BJ (cell line): Measurements from ENCODE around the gene GNGT2. TPM values are rescaled to one million over a fixed set of nuclear protein-coding genes. Genes with fewer than 3 reads are reported as not detected.

Experiments
- CTCF ChIA-PET: fragments of 350-600 bp; formaldehyde crosslinking; extraction: SDS; loops from one replicate; lab custom pipeline; 2021; ENCODE audit warnings: antibody characterized with exemption, inconsistent platforms; lab: Yijun Ruan, JAX
- POLR2A ChIA-PET: fragments of 300-600 bp; sonication (Branson Sonifier 250); formaldehyde crosslinking; extraction: SDS; loops from one replicate; lab custom pipeline; 2021; ENCODE audit warnings: antibody characterized with exemption; lab: Charles Lee
- DNase-seq: peaks from one replicate; pipeline ENCODE4 v3.0.0-alpha.2; 2011; ENCODE audit warnings: low read depth
- H3K27me3 ChIP-seq: 2 replicates; pipeline ENCODE4 v1.6.0; 2011; ENCODE audit warnings: low read length; ENCODE audit not compliant: control insufficient read depth, insufficient read depth
- H3K36me3 ChIP-seq: 2 replicates; pipeline ENCODE4 v1.5.1; 2011; ENCODE audit warnings: low read length; ENCODE audit not compliant: control insufficient read depth, insufficient read depth
- H3K4me3 ChIP-seq: 2 replicates; pipeline ENCODE4 v1.5.1; 2011; ENCODE audit warnings: low read depth, mild to moderate bottlenecking, control low read depth, low read length
- polyA plus RNA-seq: library from polyadenylated mRNA; depleted of rRNA; stranded (reverse); fragments of >200 nt; gene quantifications from 2 replicates; pipeline ENCODE4 v1.2.3, GENCODE V29; 2011
- TF ChIP-seq, protein P1 (sequence below): IDR thresholded peaks from 2 replicates; pipeline ENCODE4 v1.5.1; 2011; ENCODE audit warnings: low read depth, mild to moderate bottlenecking, control low read depth, inconsistent platforms, low read length, moderate library complexity; ENCODE audit not compliant: insufficient read depth

The GNGT2 gene
- polyA plus RNA-seq, 1 experiment = 0.45 TPM

DNA sequence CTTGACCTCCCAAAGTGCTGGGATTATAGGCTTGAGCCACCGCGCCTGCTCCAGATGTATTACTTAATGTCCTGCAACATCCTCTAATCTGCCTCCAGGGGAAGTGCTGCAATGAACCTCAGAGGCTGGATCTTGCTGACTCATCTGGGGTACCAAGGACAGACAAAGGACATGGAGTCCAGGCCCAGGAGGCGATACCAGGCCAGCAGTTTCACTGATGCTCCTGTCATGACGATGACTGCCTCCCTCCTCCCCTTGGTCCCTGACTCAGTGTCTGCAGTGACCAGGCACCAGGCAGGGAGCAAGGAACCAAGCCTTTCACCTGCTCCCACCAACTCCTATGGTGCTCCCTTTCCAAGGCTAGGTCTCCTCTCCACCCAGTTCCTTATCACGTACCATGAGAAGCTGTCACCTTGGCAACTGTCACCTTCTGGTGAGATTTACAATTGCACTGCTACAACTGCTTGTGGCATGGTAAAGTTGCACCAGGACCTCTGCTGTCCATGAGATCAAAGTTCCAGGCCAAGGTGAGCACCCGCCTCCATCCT lies 41.8 kb upstream of the GNGT2 start:
- no peak for DNase-seq
- Histone ChIP-seq H3K27me3 (0 out of 2 replicates have a peak, but pooled peaks cover 3% of the 10 kb centered on the region), H3K36me3 (no peaks in the 10 kb centered on the region), H3K4me3 (no peak overlapping the region)
- TF ChIP-seq, protein P1, sequence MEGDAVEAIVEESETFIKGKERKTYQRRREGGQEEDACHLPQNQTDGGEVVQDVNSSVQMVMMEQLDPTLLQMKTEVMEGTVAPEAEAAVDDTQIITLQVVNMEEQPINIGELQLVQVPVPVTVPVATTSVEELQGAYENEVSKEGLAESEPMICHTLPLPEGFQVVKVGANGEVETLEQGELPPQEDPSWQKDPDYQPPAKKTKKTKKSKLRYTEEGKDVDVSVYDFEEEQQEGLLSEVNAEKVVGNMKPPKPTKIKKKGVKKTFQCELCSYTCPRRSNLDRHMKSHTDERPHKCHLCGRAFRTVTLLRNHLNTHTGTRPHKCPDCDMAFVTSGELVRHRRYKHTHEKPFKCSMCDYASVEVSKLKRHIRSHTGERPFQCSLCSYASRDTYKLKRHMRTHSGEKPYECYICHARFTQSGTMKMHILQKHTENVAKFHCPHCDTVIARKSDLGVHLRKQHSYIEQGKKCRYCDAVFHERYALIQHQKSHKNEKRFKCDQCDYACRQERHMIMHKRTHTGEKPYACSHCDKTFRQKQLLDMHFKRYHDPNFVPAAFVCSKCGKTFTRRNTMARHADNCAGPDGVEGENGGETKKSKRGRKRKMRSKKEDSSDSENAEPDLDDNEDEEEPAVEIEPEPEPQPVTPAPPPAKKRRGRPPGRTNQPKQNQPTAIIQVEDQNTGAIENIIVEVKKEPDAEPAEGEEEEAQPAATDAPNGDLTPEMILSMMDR = no peak
- ChIA-PET POLR2A (interaction anchor here (0.6 kb wide), 1 partner anchor 316 kb away, joined by 9 read pairs; no protein-coding TSS in a partner anchor), CTCF (no interaction called here)

DNA sequence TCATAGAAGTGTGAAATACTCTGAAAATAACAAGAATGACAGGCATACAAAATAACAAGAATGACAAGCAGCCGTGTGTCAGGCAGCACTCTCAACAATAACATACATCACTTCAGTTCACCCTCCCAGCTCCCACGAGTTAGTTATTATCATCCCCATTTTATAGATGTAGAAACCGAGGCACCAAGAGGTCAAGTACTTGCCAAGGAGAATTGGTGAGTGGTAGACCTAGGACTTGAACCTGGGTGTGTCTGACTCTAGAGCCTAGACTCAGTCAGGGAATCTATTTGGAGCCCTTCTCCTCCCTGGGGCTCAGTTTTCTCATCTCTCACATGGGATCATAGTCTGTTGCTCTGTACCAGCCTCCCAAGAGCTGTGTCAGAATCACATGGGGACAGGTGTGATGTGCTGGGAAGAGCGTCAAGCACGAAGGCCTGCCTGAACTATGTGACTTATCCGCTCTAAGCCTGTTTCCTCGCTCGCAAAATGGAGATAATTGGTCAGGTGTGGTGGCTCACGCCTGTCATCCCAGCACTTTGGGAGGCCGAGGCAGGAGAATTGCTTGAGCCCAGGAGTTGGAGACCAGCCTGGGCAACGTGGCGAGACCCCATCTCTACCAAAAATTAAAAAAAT lies 39.6 kb upstream of the GNGT2 start:
- CTCF ChIA-PET = interaction anchor here (0.9 kb wide), 1 partner anchor 22 kb away, joined by 3 read pairs; no protein-coding TSS in a partner anchor
- TF ChIP-seq, protein P1 = no peak
- 0 out of 2 replicates have a peak, but pooled peaks cover 3% of the 10 kb centered on the region for H3K27me3 ChIP-seq
- no peak for DNase-seq
- no peaks in the 10 kb centered on the region for H3K36me3 ChIP-seq
- H3K4me3 ChIP-seq = no peak overlapping the region
- POLR2A ChIA-PET = no interaction called here

DNA sequence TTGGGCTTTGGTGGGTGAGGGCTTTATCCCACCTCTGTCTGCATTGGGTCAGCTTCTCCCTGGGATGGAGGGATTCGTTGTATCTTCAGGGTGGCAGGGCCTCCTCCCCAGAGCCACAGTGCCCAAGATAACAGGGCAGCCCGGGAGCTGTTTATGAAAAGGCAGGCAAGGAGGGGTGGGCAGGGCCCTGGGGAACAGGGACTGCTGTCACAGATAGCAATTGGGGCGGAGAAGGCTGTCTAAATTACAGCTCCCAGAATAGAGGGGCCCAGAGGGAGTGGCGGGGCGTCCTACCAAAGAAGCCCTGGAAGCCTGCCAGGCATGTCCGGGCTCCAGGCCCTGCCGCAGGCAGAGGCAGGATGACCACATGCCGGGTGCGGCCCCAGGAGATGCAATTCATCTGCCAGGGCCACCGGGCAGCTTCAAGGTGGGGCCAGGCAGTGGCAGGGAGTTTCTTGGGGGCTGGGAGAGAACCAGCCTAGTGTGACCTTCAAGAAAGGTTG lies 39.0 kb upstream of the GNGT2 start:
- CTCF ChIA-PET = interaction anchor here (1.8 kb wide), 1 partner anchor 41 kb away, joined by 5 read pairs; no protein-coding TSS in a partner anchor
- 0 out of 2 replicates have a peak, but pooled peaks cover 3% of the 10 kb centered on the region for H3K27me3 ChIP-seq
- H3K36me3 ChIP-seq = no peaks in the 10 kb centered on the region
- no peak for DNase-seq
- H3K4me3 ChIP-seq = no peak overlapping the region
- TF ChIP-seq, protein P1 = no peak
- POLR2A ChIA-PET = no interaction called here

DNA sequence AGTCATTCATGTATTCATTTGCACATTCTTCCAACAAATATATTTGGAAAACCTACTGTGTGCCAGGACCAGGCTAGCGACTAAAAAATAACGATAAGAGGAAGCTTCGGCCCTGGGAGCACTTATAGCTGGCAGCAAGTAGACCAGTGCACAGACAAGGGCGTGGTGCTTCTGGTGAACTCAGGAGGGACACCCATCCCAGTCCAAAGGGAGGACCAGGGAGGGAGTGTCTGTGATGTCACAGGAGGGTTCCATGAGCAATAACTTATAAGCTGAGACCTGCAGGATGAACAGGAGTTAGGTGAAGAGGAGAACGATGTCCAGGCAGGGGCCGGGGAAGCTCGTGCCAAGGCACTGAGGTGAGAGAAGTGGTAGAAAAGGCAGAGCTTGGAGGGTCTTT lies 37.6 kb upstream of the GNGT2 start:
- CTCF ChIA-PET = interaction anchor here (1.8 kb wide), 1 partner anchor 42 kb away, joined by 5 read pairs; no protein-coding TSS in a partner anchor
- no peak overlapping the region for H3K4me3 ChIP-seq
- no peaks in the 10 kb centered on the region for H3K36me3 ChIP-seq
- peaks cover 3% of the 10 kb centered on the region; the same call in 1 of the 2 replicates for H3K27me3 ChIP-seq
- TF ChIP-seq, protein P1 = no peak
- POLR2A ChIA-PET = no interaction called here
- DNase-seq = no peak

DNA sequence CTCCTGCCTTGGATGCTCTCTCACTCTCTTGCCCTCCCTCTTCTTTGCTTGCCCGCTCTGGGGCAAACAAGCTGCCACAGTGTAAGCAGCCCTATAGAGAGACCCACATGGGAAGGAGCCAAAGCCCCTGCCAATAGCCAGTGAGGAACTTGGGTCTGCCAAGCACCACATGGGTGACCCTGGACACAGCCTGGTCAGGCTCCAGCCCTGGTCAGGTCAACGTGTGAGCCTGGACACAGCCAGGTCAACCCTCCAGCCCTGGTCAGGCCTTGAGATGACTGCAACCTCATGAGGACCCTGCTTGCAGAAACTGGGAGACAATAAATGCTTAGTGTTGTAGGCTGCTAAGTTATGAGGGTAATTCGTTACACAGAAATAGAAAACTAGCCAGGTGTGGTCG lies 34.5 kb upstream of the GNGT2 start:
- Histone ChIP-seq H3K27me3 (peaks cover 3% of the 10 kb centered on the region), H3K4me3 (no peak overlapping the region), H3K36me3 (no peaks in the 10 kb centered on the region)
- ChIA-PET CTCF (interaction anchor here (1.1 to 1.6 kb wide), 2 partner anchors 14 to 17 kb away, joined by 3 to 5 read pairs; no protein-coding TSS in a partner anchor), POLR2A (no interaction called here)
- no peak for DNase-seq
- TF ChIP-seq, protein P1 = no peak
